C4-2B (cell line): ENCODE data around the gene PAQR5.
A peak's percentile ranks its signal among the peaks of the same experiment; 100 is the strongest.

Source experiments
- H3K27ac ChIP-seq: fragments of 450-650 bp; 2 replicates; pipeline ENCODE4 v1.5.1; 2017
- ZFX ChIP-seq: fragments of 450-650 bp; IDR thresholded peaks from 2 replicates; pipeline ENCODE4 v1.6.1; 2017
- TF ChIP-seq, protein P1 (sequence below): fragments of 450-650 bp; conservative IDR thresholded peaks from 2 replicates; pipeline ENCODE4 v1.5.1; 2017; ENCODE audit warnings: mild to moderate bottlenecking

The PAQR5 gene

DNA sequence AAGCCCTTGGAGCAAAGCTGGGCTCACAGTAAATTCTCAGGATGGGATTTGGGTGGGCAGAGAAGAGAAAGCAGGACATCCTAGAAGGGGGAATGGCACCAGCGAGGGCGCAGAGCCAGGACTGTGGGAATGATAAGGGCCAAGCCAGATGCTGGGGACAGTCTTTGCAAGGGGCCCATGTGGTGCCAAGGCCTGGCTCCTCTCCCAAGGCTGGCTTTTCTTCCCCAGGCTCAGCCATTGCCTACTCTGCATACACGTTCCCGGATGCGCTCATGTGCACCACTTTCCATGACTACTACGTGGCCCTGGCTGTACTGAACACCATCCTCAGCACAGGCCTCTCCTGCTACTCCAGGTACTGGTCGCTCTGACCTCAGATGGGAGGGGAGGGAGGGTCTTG lies 90.7 kb downstream of the PAQR5 start:
- TF ChIP-seq, protein P1, sequence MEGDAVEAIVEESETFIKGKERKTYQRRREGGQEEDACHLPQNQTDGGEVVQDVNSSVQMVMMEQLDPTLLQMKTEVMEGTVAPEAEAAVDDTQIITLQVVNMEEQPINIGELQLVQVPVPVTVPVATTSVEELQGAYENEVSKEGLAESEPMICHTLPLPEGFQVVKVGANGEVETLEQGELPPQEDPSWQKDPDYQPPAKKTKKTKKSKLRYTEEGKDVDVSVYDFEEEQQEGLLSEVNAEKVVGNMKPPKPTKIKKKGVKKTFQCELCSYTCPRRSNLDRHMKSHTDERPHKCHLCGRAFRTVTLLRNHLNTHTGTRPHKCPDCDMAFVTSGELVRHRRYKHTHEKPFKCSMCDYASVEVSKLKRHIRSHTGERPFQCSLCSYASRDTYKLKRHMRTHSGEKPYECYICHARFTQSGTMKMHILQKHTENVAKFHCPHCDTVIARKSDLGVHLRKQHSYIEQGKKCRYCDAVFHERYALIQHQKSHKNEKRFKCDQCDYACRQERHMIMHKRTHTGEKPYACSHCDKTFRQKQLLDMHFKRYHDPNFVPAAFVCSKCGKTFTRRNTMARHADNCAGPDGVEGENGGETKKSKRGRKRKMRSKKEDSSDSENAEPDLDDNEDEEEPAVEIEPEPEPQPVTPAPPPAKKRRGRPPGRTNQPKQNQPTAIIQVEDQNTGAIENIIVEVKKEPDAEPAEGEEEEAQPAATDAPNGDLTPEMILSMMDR = no peak
- no peak for TF ChIP-seq ZFX
- peak overlapping the region; percentile 69; the same call in 1 of the 2 replicates for H3K27ac ChIP-seq

DNA sequence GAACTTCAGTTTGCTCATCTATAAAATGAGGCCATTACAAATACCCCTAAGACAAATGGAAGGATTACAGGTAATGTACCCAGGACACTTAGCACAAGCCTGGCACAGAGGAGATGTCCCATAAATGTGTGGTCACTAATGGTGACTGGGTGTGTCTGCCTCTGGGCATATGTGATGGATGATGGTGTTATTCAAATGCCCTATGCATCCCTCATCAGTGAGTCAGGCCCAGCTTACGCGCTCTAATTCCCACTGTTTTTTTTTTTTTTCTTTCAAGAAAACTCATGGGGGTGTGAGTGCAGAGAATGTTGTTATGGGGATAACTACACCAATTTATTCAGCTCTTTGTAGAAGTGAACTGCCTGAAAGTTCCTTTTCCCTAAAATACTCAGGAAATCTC lies 91.9 kb downstream of the PAQR5 start:
- peak overlapping the region; percentile 46 for H3K27ac ChIP-seq

DNA sequence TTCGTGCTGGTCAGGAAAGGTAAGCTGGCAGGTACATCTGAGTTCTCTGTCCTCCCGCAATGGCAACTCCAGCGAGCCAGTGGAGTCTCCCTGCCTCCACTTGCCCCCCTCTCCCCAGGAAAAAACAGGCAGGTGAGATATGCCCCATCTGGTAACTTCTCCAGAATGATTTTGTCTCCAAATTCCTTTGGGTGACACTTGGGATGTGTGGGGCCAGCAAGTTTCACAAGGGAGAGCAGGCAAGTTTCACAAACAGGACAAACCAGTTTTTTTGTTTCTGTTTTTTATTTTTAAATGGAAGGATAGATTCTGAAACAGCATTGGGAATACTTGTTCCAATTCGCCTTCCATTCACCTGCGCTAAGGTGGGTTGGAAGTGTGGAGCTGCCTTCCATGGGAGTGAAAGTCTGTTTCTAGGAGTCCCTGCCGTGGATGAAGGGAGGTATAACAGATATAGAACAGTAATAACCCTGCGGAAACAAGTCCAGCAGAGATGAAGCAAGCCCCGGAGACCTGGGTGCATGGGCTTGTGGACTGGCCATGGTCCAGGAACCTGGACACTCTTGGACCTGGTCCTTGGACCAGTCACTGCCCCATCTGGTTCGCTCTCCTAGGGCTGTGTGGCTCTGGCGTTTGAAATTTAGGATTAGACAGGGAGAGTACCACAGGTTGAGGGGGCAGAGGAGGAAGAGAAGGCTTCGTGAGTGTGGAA lies 92.5 kb downstream of the PAQR5 start:
- peak overlapping the region; percentile 46 for H3K27ac ChIP-seq
- TF ChIP-seq, protein P1 = no peak
- no peak for TF ChIP-seq ZFX

More for the DNA sequence above, 91.9 kb downstream of the PAQR5 start:
- no peak for TF ChIP-seq ZFX
- TF ChIP-seq, protein P1 = no peak

DNA sequence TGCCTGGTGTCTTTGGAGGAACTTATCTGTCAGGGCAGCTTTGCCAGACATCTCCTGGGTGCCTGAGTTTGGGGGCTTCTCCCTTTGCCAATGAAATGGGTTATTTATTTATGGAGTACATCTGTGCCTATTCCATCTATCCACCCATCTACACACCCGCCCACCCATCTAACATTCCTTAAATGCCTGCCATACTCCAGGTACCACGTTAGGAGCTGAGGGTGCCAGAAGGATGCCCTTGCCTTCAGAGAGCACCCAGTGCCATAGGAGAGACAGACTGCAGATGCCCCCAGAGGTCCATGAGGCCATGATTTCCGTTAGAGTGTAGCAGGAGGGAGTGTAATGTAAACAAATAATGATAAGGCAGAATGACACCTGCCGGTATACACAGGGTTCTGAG lies 93.6 kb downstream of the PAQR5 start:
- TF ChIP-seq, protein P1 = no peak
- no peak for TF ChIP-seq ZFX
- H3K27ac ChIP-seq = no peak overlapping the region

DNA sequence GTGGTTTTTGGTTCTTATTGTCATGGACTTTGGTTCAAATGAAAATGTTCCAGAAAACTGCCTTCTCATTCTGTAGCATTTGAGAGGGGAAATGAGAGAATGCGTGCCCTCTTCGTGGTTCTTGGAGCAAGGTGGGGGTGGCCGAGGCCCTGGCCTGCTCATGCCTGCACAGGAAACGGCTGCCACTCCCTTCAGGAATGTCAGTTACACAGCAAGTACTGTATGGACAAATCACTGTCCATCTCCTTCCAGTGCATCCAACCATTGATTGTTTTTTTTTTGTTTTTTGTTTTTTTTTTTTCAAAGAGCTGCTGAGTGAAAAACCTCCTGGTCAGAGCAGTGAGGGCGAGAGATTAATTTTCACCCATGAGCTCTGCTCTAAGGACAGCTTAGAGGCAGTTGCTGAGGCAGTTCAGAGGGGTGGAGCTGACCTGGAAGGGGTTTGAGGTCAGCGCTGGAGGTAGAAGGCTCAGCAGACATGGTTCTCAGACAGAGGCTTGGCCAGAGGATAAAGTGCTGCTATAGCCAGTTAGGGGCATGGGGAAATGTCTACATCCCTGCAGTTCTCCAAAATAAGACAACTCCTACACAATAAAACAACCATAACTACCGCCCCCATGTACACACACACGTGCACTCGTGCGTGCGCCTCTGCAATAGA lies 95.2 kb downstream of the PAQR5 start:
- TF ChIP-seq, protein P1 = no peak
- TF ChIP-seq ZFX = no peak
- H3K27ac ChIP-seq = no peak overlapping the region

DNA sequence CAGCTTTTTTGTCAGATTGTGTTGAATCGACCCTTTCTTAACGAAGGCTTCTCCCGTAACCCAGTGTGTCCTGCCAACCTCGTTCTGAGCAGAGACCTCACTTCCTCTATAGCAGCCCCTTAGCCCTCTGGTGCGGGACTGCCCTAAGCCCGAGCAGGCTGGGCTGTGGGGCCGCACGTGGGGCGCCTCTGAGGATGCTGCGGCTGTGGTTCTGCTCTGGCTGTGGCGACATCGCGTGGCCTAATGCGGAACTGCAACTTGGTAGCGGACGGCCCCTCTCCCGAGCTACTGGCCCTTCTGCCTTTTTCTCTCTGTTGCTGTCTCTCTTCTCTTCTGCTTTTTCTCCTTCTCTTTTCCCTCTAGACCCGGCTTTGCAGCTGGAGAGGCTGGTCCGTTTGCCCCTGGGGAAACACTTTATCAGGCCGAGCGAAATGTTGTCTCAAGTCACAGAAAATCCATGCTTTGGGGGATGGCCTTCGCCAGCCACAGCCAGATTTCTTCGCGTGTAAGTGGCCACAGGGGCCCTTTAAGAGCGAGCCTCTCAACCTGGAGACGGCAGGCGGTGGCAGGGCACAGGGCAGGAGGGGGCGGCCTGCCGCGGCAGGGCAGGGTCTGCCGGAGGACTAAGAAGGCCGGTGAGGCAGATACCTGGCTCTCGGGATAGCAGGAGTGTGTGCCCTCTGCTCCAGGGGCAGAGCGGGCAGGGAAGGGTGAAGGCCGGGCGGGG lies 96.0 kb downstream of the PAQR5 start:
- H3K27ac ChIP-seq = no peak overlapping the region
- TF ChIP-seq, protein P1 = peak; percentile 97
- no peak for TF ChIP-seq ZFX

DNA sequence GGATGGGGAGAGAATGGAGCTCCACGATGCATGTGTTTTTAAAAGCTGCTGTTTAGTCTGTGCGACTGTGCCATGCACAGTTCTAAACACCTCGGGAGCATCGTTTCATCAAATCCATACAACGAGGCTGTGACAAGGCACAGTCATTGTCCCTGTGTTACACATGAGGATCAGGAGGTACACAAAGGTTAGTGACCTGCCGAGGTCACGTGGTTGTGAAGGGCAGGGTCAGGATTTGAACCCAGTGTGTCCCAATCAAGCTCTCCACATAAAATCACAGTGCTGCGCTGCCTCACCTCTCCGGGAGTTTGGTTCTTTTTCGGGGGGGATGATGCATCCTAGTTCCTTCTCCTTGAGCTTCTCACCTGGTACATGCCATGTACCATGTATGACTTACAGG lies 96.7 kb downstream of the PAQR5 start:
- no peak overlapping the region for H3K27ac ChIP-seq
- no peak for TF ChIP-seq ZFX
- TF ChIP-seq, protein P1 = no peak
